ENCODE results near the gene UBE2J2.

DNA sequence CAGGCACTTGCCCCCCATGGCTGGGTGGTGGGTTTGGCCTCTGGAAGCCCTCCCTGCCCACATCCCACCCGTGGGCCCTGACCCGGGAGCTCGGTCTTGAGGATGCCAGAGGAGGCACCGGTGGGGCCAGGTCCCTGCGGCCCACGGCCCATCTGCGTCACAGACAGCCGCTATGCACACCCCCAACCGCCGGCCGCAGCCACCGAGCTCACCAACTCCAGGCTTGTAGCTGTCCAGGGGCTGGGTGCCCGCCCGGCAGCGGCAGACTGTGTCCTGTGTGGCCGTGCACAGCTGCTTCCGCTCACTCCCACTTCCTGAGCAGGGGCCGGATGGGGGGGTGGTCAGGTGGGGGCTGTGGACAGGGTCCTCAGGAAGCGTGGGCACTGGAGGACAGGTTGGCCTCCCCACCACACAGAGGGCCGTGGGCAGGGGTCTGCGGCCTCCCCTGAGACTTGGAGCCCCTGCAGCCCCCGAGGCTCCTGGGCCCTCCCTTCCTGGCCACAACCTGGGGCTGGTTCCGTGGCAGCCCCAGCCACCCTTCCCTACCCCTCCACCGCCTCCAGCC, 60.8 kb downstream of the UBE2J2 start:
- TF ChIP-seq, protein P1, sequence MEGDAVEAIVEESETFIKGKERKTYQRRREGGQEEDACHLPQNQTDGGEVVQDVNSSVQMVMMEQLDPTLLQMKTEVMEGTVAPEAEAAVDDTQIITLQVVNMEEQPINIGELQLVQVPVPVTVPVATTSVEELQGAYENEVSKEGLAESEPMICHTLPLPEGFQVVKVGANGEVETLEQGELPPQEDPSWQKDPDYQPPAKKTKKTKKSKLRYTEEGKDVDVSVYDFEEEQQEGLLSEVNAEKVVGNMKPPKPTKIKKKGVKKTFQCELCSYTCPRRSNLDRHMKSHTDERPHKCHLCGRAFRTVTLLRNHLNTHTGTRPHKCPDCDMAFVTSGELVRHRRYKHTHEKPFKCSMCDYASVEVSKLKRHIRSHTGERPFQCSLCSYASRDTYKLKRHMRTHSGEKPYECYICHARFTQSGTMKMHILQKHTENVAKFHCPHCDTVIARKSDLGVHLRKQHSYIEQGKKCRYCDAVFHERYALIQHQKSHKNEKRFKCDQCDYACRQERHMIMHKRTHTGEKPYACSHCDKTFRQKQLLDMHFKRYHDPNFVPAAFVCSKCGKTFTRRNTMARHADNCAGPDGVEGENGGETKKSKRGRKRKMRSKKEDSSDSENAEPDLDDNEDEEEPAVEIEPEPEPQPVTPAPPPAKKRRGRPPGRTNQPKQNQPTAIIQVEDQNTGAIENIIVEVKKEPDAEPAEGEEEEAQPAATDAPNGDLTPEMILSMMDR (IDR thresholded peaks at IDR 0.05), result no peak
- TF ChIP-seq POLR2A (IDR thresholded peaks at IDR 0.05) (no peak), EP300 (IDR thresholded peaks at IDR 0.05) (no peak)
